GM19025 (cell line): ENCODE measurements around the gene NKAIN1.
"Not testable (repeated sequence)": the region's sequence is repeated elsewhere in the genome, so short reads cannot be mapped to it uniquely, and the experiment has no call there.

ENCODE experiments used
- ATAC-seq: cut with Tn5 transposase; IDR thresholded peaks from one replicate; pipeline ENCODE4 v1.9.1; 2021; ENCODE audit warnings: mild to moderate bottlenecking, low read depth, moderate library complexity; ENCODE audit not compliant: unreplicated experiment

Gene NKAIN1

GRCh38 chr1:31198600-31198999, 41.1 kb downstream of the NKAIN1 start:
- no peak for ATAC-seq

GRCh38 chr1:31198150-31198549, 41.5 kb downstream of the NKAIN1 start:
- ATAC-seq, result no peak

- ATAC-seq, result no peak
Observed at GRCh38 chr1:31196685-31197084, 43.0 kb downstream of the NKAIN1 start.

- not testable (repeated sequence) for ATAC-seq
Observed at GRCh38 chr1:31195267-31195666, 44.4 kb downstream of the NKAIN1 start.

- no peak for ATAC-seq
Observed at GRCh38 chr1:31193729-31194128, 46.0 kb downstream of the NKAIN1 start.

- no peak for ATAC-seq
Observed at GRCh38 chr1:31191281-31191680, 48.4 kb downstream of the NKAIN1 start.

GRCh38 chr1:31189696-31190674, 49.7 kb downstream of the NKAIN1 start:
- ATAC-seq, result no peak

- ATAC-seq, result no peak
Observed at GRCh38 chr1:31183927-31184554, 55.6 kb downstream of the NKAIN1 start.

- ATAC-seq, result no peak
Observed at GRCh38 chr1:31183126-31183525, 56.6 kb downstream of the NKAIN1 start.

GRCh38 chr1:31182352-31182751, 57.3 kb downstream of the NKAIN1 start:
- no peak for ATAC-seq

- no peak for ATAC-seq
Observed at GRCh38 chr1:31181515-31182343, 58.0 kb downstream of the NKAIN1 start.

- ATAC-seq, result no peak
Observed at GRCh38 chr1:31180338-31180737, 59.3 kb downstream of the NKAIN1 start.

GRCh38 chr1:31176291-31176690, 63.4 kb downstream of the NKAIN1 start:
- not testable (repeated sequence) for ATAC-seq

GRCh38 chr1:31170486-31170735, 69.3 kb downstream of the NKAIN1 start:
- ATAC-seq, result no peak

- ATAC-seq, result no peak
Observed at GRCh38 chr1:31166462-31166861, 73.2 kb downstream of the NKAIN1 start.

GRCh38 chr1:31164291-31164690, 75.4 kb downstream of the NKAIN1 start:
- ATAC-seq, result no peak

GRCh38 chr1:31163866-31164265, 75.8 kb downstream of the NKAIN1 start:
- no peak for ATAC-seq

GRCh38 chr1:31161571-31161970, 78.1 kb downstream of the NKAIN1 start:
- ATAC-seq, result no peak

GRCh38 chr1:31159869-31160611, 79.6 kb downstream of the NKAIN1 start:
- ATAC-seq, result no peak

- no peak for ATAC-seq
Observed at GRCh38 chr1:31159323-31159722, 80.4 kb downstream of the NKAIN1 start.
